ENCODE measurements around the gene COX8A.

GRCh38 chr11:64000026-64000739 is 25.8 kb downstream of the COX8A start:
- TF ChIP-seq CTCF (conservative IDR thresholded peaks at IDR 0.05; ENCODE audit: low read length): no peak
- no peak for TF ChIP-seq EZH2phosphoT487 (IDR thresholded peaks at IDR 0.05; ENCODE audit: borderline replicate concordance)
